ENCODE results near the gene HHLA2. TPM values are rescaled to one million over a fixed set of nuclear protein-coding genes. Genes with fewer than 3 reads are reported as not detected.

HHLA2 gene
- total and polyA plus RNA-seq, 2 experiments from 2014 or later: 0.48 TPM; not detected in 1

- no peaks in the 10 kb centered on the region for H3K4me1 ChIP-seq (ENCODE audit: low read depth)
- TF ChIP-seq, protein P1, sequence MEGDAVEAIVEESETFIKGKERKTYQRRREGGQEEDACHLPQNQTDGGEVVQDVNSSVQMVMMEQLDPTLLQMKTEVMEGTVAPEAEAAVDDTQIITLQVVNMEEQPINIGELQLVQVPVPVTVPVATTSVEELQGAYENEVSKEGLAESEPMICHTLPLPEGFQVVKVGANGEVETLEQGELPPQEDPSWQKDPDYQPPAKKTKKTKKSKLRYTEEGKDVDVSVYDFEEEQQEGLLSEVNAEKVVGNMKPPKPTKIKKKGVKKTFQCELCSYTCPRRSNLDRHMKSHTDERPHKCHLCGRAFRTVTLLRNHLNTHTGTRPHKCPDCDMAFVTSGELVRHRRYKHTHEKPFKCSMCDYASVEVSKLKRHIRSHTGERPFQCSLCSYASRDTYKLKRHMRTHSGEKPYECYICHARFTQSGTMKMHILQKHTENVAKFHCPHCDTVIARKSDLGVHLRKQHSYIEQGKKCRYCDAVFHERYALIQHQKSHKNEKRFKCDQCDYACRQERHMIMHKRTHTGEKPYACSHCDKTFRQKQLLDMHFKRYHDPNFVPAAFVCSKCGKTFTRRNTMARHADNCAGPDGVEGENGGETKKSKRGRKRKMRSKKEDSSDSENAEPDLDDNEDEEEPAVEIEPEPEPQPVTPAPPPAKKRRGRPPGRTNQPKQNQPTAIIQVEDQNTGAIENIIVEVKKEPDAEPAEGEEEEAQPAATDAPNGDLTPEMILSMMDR (IDR thresholded peaks at IDR 0.05; ENCODE audit: low read depth, low read length): no peak
- H3K36me3 ChIP-seq: no peaks in the 10 kb centered on the region
- H3K27ac ChIP-seq: no peak overlapping the region
- H3K4me3 ChIP-seq: no peak overlapping the region
- no peaks in the 10 kb centered on the region for H3K9me3 ChIP-seq (ENCODE audit: low read depth)
- no peak for DNase-seq (ENCODE audit: low read depth in 1 of 2, low spot score in 1 of 2)
- no peaks in the 10 kb centered on the region for H3K27me3 ChIP-seq
Measured at GRCh38 chr3:108389372-108389771, 93.0 kb downstream of the HHLA2 start.

DNA sequence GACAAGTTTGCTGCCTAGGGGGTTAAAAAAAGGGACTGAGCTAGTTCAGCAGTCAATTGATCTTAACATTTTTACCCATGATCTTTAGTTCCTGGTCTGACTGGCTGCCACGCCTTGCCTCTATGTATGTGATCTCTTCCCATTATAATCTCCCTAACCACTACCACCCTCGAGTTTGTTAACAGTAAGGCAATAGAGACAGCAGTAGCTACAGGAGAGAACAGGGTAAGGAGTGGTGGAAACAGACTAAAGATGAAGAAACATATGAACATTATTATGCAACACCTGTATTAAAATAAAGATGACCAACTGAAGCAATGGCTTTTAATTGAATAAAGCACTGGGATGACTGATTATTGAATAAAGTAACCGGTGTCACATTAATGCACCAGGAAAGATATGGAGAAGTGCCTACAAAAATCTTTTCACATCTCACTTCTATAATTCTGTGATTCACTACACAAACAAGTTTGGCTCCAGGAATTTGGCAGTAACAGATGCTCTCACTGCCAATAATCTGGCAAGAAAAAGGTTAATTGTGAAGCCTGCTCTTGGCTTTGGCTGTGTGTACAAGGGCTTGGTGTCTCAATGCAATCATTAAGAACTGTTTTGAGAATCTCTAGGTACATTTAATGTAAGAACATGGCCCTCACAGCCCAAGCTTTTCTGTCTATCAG is 95.7 kb downstream of the HHLA2 start:
- H3K27ac ChIP-seq: no peak overlapping the region
- no peaks in the 10 kb centered on the region for H3K27me3 ChIP-seq
- H3K36me3 ChIP-seq: no peaks in the 10 kb centered on the region
- TF ChIP-seq, protein P1 (IDR thresholded peaks at IDR 0.05; ENCODE audit: low read depth, low read length): no peak
- H3K4me1 ChIP-seq (ENCODE audit: low read depth): no peaks in the 10 kb centered on the region
- peak in 1 of 2 donors; percentile 63 for DNase-seq (ENCODE audit: low read depth in 1 of 2, low spot score in 1 of 2)
- H3K9me3 ChIP-seq (ENCODE audit: low read depth): no peaks in the 10 kb centered on the region
- H3K4me3 ChIP-seq: no peak overlapping the region

- Histone ChIP-seq H3K4me1 (ENCODE audit: low read depth) (no peaks in the 10 kb centered on the region), H3K4me3 (no peak overlapping the region), H3K9me3 (ENCODE audit: low read depth) (no peaks in the 10 kb centered on the region), H3K27ac (no peak overlapping the region), H3K27me3 (no peaks in the 10 kb centered on the region), H3K36me3 (no peaks in the 10 kb centered on the region)
- no peak for DNase-seq (ENCODE audit: low read depth in 1 of 2, low spot score in 1 of 2)
- TF ChIP-seq, protein P1 (IDR thresholded peaks at IDR 0.05; ENCODE audit: low read depth, low read length): no peak
Measured at GRCh38 chr3:108393128-108393900, 97.0 kb downstream of the HHLA2 start.

- TF ChIP-seq, protein P1 (IDR thresholded peaks at IDR 0.05; ENCODE audit: low read depth, low read length): no peak
- Histone ChIP-seq H3K4me1 (ENCODE audit: low read depth) (no peaks in the 10 kb centered on the region), H3K36me3 (no peaks in the 10 kb centered on the region), H3K4me3 (no peak overlapping the region), H3K9me3 (ENCODE audit: low read depth) (no peaks in the 10 kb centered on the region), H3K27me3 (no peaks in the 10 kb centered on the region), H3K27ac (no peak overlapping the region)
- no peak for DNase-seq (ENCODE audit: low read depth in 1 of 2, low spot score in 1 of 2)
Measured at GRCh38 chr3:108394016-108394415, 97.7 kb downstream of the HHLA2 start.

GRCh38 chr3:108394563-108394962 is 98.2 kb downstream of the HHLA2 start:
- Histone ChIP-seq H3K36me3 (no peaks in the 10 kb centered on the region), H3K9me3 (ENCODE audit: low read depth) (no peaks in the 10 kb centered on the region), H3K4me3 (no peak overlapping the region), H3K4me1 (ENCODE audit: low read depth) (no peaks in the 10 kb centered on the region), H3K27me3 (no peaks in the 10 kb centered on the region), H3K27ac (no peak overlapping the region)
- TF ChIP-seq, protein P1 (IDR thresholded peaks at IDR 0.05; ENCODE audit: low read depth, low read length): no peak
- DNase-seq (ENCODE audit: low read depth in 1 of 2, low spot score in 1 of 2): no peak
